SK-N-MC (cell line): ENCODE measurements around the gene GIGYF2.

Experiments
- EZH2 ChIP-seq: fragments of 200-600 bp; sonication (generic); IDR thresholded peaks from one replicate; pipeline ENCODE4 v1.6.1; 2017; ENCODE audit warnings: antibody characterized with exemption
- FOXP2 ChIP-seq: optimal IDR thresholded peaks from 2 replicates; pipeline ENCODE3; 2011; ENCODE audit warnings: mild to moderate bottlenecking, moderate library complexity; ENCODE audit not compliant: insufficient read depth; ENCODE audit errors: extremely low read length, control extremely low read depth
- POLR2AphosphoS5 ChIP-seq: IDR thresholded peaks from 2 replicates; pipeline ENCODE4 v1.6.1; 2012; ENCODE audit warnings: mild to moderate bottlenecking, low read depth, low read length, borderline replicate concordance

DNA sequence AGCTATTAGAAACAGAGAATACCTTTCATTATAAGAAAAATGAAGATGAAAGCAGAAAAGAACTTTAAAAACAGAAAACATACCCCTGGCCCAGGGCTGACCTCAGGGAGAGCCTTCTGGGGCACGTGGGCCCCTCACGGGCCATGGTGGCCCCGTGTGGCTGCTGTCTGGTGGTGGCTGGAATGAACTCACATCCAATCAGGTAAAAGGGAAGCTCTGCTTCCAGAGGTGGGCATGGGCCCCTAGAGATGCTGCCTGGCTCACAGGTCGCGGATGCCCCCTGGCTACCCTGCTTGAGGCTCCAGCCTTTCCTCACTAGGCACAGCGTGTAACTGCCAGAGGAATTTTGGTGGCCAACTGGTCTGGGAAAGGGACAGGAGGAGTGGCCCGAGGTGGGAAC lies 189.5 kb downstream of the GIGYF2 start:
- TF ChIP-seq POLR2AphosphoS5 = no peak
- TF ChIP-seq EZH2 = no peak
- no peak for TF ChIP-seq FOXP2
